HG02571 (cell line): ENCODE data around the gene BSND.

ENCODE experiments used
- ATAC-seq: cut with Tn5 transposase; IDR thresholded peaks from one replicate; pipeline ENCODE4 v1.9.1; 2021; ENCODE audit warnings: mild to moderate bottlenecking, moderate library complexity; ENCODE audit not compliant: unreplicated experiment

BSND gene

DNA sequence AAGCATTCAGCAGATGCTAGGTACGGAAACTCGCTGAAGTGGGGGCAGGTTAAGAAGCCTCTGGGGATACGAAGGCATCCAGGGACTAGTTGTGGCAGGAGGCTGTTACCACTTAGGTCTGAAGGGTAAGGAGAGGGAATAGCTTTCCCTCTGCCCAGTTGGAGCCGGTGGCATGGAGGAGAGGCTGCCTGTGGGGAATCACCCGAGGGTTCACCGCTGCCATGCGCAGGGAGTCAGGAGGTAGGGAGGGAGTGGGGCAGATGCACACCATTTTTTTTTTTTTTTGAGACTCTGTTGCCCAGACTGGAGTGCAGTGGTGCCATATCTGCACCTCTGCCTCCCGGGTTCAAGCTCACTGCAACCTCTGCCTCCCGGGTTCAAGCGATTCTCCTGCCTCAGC, 46.7 kb downstream of the BSND start:
- no peak for ATAC-seq

DNA sequence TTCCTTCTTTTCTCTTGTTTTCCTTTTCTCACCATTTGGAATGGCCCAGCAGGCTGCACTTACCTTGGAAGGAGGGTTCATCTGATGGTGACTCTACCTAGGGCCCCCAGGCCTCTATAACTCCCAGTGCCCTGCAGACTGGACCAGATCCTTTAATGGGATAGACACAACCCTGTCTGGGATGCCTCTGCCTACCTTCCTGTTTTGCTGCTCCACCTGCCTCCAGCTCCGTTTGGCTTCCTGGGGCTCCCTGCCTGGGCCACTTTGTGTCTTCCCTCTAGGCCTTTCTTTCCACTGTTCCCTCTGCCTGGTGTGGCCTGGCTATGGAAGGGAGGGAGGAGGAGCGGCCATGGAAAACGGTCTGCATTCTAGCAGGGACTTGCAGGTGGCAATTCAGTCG, 48.1 kb downstream of the BSND start:
- no peak for ATAC-seq

DNA sequence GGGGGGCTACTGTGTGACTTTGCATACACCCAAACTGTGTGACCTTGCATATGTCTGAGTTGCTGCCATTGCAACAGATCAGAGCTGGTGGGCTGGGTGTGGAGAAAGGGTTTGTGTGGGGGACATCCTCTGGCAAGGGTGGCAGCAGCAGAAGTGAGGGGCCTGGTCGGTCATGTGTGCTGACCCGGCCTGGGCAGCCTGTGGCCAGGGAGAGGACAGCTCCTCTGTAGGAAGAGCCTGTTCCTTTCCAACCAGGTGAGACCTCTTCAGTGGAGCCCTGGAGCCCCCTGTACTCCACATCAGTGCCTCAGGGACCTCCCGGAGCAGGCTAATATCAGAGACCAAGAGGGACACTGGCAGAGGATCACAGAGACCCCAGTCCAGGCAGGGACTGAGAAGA, 48.9 kb downstream of the BSND start:
- no peak for ATAC-seq

DNA sequence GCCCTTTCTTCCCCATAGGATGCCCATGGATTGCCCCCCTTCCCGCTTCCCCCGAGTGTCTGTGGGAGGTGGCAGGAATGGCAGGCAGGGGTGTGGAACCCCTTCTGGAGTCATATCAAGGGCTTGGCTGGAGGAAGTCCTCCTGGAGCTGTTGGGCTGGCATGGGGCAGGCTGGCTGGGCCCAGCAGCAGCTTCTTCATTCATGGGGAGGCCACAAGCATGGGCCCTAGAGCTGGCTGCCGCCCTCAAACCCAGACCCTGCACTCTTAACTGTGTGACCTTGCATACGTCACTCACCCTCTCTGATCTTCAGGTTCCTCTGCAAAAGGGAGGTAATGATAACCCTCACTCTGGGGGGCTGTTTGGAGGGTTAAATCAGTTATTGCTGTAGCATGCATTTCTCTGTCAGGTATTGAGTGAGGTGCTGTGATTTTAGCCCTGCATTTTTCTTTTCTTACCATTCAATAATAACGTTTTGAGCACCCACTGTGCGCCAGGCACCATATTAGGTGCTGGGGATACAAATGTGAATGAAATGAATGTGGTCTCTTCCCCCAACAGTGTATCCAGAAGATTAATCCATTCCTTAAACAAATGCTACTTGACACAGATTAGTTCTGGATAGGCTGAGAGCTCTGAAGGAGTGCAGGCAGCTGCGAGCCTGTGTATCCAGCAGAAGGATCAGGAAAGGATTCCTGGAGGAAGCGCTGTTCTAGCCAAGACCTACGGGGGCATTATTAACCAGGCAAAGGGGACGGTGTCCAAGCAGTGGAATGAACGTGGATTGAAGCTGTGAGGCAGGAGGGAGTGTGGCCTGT, 49.9 kb downstream of the BSND start:
- ATAC-seq: no peak

DNA sequence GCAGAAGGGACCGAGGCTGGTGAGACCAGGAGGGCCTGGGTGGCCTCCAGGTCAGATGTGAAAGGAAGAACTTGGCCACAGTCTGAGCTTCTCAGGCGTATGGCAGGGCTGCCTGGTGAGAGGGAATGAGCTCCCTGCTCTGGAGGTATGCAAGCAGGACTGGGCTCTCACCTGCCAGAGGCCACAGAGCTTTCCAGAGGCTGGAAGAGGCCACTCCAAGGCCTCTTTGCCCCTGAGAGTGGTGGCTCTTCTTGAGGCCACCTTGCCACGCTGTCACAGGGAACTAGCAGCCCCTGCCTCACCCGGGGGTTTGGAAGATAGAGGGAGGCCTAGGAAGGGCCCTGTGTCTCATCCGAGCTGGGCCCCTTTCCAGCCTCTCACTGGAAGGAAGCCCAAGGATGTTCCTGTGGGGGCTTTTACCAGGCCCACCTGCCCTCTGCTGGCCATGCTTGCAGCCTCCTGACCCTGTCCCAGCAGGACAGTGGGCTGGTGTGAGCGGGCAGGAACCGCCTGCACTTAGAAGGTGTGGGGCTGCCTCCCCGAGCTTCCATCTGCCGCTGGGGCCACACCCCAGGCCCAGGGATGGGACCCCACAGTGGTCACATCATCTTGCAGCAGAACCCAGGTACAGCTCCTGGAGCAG, 50.7 kb downstream of the BSND start:
- ATAC-seq: no peak

DNA sequence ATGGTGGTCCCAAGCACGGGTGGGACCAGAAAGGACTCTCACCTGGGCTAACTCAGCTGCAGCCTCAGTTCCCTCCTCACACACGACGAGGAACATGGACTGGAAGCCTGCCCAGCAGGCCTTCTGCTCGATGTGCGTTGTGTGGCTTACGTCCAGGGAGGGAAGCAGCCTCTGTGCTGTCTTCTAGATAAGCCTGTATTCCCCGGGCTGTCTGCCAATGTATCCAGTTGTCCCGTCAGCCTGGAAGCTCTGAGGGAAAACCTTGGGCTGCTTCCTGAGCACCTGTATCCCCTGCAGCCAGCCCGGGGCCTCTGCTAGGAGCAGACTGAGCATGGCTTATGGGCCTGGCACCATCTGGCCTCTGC, 51.2 kb downstream of the BSND start:
- ATAC-seq: no peak

DNA sequence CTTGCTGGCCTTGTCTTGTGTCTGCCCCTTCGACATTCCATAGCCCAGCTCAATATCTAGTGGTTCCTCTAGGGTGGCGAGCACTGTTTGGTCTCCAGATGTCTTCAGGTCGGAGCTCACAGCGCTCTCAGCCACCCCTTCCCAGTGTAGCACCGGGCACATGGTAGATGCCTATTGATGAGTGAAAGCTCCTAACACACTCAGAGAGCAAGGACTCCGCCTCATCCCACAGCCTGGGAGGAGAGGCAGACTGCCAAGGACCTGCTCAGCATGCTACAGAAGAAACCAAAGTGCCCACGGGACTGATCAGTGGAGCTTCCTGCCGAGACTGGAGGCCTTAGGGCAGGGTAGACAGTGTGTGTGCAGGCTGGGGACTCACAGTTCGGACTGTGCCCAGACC, 51.5 kb downstream of the BSND start:
- no peak for ATAC-seq

DNA sequence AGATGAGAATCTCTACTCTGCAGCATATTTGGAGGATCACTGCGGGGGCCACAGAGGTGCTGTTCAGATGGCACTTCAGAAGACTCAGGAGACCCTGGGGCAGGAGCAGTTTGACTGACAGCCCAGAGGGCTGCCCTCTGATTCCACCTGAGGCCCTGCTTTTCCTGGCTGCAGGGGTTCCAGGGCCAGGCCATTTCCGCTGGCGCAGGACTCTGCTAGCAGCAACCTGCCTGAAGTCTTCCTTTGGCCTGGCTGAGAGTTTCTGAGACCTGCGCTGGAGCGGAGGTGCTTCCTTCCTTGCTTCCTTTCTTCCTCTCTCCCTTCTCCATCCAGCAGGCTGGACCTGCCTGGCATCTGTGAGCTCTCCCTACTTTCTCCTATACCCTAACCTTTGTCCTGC, 52.4 kb downstream of the BSND start:
- no peak for ATAC-seq

DNA sequence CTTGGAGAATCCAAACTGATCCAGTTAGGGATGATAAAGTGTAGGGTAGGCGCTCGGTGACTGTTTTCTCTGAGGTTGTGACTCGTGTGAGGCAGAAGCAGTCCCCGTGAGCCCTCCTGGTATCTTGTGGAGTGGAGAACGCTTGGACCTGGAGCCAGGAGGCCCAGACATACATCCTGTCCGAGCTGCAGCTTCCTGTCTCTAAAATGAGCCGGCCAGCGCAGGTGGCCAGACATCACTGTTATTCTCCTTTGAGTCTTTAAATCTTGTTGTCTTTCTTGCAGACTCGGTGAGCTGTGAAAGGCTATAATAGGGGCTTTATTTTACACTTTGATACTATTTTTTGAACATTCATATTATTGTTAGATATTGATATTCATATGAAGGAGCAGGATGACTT, 52.9 kb downstream of the BSND start:
- no peak for ATAC-seq

DNA sequence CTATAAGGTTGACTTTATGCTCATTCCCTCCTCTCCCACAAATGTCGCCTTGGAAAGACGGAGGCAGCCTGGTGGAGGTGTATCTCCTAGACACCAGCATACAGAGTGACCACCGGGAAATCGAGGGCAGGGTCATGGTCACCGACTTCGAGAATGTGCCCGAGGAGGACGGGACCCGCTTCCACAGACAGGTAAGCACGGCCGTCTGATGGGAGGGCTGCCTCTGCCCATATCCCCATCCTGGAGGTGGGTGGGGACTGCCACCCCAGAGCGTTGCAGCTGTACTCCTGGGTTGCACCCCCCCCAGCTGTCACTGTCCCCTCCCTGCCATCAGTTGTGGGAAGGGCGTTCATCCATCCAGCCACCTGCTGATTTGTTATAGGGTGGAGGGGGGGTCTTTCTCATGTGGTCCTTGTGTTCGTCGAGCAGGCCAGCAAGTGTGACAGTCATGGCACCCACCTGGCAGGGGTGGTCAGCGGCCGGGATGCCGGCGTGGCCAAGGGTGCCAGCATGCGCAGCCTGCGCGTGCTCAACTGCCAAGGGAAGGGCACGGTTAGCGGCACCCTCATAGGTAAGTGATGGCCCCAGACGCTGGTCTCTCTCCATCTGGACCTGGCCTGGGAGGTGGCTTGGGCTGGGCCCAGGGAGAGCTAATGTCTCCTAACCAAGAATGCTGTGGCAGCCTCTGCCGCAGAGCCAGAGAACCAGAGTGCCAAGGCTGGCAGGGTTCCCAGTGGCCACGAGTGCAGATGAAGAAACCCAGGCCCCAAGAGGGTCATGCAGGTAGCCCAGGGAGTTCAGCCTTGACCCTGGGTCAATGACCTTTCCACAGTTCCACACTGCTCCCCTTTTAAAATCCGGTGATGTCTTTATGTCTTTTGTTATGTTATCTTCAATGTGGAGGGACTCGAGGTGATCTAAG, 53.7 kb downstream of the BSND start:
- no peak for ATAC-seq

DNA sequence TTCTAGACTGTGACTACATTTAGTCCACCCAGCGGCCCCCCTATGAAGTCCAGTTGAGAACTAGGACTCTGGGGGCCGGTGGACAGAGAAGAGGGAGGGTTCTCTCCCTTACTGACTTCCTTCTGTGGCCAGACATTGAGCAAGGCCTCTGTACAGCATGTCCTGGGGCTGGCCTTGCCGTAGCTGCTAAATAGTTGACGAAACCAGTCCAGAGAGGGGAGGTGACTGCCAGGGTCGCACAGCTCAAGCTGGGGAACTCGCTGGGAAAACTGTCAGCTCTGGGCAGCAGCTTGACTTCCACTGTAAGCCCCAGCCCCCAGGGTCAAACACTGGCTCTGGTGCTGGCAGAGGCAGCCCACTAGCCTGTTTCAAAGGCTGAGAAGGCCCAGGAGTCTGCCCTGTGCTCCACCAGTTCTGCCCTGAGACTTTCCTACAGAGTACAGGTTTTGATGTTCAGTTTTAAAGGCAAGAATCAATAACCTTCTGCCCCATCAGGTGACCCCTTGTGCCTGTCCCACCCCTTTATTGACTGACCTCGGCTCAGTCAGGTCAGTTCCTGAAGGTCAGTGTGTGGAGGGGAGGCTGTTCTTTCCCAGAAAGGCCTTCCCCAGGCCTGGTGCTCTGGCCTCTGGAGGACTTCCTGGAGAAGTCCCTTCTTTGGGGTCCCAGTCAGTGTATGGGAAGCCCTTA, 54.7 kb downstream of the BSND start:
- ATAC-seq: no peak

DNA sequence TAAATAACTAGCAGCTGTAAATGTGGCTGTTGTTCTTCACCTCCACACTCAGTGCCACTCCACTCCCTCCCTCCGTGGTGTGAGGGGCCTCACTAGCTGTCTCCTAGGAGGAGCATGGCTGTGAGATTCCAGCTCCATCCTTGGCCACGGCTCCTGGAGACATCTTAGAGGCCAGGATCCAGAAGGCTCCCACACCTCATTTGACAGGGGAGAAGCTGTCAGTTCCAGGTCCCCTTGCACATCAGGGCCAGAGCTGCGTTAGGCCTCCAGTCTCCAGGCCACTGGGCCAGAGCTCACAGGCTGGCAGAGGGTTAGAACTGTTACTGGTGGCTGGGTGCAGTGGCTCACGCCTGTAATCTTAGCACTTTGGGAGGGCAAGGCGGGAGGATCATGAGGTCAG, 55.7 kb downstream of the BSND start:
- ATAC-seq: no peak

DNA sequence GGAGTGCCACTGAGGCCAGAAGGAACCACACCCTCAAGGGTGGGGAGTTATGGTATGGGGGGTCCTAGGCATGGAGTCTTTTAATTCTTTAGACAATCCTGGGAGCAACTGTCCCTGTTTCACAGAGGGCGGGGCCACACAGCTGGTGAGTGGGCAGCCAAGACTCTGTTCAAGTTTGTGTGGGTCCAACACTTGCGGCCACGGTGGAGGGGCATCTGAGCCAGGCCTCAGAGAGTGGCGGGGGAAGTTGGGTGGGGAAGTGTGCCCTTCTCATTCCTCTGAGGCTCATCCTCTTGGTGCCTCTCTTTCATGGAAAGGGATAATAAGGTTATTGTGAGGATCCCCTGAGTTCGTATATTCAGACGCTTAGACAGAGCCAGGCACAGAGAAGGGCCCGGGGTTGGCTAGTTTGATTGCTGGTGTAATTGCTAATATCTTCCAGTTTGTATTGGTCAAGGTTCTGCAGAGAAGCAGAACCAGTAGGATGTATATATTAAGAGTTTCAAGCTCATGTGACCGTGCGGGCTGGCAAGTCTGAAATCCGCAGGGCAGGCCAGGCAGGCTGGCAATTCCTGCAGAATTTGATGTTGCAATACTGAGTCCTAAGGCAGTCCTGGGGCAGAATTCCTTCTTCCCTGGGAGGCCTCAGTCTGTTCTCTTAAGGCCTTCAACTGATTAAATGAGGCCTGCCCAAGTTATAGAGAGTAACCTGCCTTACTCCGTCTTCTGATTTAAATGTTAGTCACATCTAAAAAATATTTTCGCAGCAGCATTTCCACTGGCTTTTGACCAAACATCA, 56.5 kb downstream of the BSND start:
- no peak for ATAC-seq

DNA sequence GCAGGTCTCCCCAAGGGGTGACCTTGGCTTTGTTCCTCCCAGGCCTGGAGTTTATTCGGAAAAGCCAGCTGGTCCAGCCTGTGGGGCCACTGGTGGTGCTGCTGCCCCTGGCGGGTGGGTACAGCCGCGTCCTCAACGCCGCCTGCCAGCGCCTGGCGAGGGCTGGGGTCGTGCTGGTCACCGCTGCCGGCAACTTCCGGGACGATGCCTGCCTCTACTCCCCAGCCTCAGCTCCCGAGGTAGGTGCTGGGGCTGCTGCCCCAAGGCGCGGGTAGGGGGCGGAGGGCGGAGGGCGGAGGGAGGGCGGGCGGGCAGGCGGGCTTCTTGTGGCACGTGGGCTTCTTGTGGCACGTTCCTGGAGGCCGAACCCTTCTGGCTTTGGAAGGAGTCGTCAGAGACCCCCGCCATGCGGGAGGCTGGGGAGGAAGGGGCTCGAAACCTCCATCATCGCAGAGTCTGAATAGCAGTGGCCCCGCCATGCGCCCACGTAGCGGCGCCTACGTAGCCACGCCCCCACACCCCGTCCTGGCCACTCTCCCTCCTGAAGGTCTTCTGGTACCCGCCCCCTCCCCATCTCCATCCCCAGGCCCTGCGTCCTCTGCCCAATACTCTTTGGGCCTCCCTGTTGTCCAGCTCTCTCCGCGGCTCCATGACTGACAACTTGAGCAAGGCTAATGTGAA, 57.4 kb downstream of the BSND start:
- no peak for ATAC-seq

DNA sequence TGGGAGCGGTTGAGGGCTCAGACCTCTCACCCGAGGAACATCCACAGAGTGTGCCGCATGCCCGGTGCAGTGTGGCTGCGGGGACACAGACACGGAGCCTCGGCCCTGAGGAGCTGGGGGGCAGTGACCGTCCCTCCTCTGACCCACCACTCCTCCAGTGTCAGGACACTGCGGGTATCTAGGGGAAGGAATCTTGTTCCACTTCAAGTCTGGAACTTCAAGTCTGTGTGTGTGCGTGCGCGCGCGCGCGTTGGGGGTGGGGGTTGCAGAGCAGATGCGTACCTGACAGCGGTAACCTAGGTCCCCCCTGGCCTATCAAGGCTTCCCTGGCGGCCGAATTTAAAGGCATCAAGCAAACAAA, 57.9 kb downstream of the BSND start:
- no peak for ATAC-seq

DNA sequence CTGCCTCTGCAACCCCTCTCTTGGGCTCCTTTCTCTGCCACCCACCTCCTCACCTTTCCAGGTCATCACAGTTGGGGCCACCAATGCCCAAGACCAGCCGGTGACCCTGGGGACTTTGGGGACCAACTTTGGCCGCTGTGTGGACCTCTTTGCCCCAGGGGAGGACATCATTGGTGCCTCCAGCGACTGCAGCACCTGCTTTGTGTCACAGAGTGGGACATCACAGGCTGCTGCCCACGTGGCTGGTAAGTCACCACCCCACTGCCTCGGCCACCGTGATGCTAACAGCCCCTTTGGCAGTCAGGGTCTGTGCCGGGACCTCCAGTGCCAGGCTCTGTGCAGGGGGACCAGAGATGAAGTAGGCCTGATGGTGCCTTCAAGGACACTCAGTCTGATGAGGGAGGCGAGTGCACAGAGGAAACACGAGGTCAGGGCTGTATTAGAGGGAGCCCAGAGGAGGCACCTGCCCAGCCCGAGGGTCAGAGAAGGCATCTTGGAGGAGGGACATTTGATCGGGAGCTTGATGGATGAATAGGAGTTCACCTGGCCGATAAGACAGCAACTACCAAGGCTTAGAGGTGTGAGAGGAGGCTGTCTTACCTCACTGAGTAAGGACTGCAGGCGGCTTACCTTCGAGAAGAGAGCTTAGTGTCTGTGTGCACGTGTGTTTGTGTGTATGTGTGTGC, 58.7 kb downstream of the BSND start:
- no peak for ATAC-seq

DNA sequence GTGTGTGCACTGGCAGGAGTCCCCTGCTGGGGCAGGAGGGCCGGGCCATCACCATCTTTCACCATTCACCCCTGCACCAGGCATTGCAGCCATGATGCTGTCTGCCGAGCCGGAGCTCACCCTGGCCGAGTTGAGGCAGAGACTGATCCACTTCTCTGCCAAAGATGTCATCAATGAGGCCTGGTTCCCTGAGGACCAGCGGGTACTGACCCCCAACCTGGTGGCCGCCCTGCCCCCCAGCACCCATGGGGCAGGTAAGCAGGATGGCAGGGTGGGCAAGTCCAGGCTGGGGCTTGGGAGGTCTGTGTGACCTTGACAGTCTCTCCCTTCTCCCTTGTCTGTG, 59.2 kb downstream of the BSND start:
- ATAC-seq: no peak

DNA sequence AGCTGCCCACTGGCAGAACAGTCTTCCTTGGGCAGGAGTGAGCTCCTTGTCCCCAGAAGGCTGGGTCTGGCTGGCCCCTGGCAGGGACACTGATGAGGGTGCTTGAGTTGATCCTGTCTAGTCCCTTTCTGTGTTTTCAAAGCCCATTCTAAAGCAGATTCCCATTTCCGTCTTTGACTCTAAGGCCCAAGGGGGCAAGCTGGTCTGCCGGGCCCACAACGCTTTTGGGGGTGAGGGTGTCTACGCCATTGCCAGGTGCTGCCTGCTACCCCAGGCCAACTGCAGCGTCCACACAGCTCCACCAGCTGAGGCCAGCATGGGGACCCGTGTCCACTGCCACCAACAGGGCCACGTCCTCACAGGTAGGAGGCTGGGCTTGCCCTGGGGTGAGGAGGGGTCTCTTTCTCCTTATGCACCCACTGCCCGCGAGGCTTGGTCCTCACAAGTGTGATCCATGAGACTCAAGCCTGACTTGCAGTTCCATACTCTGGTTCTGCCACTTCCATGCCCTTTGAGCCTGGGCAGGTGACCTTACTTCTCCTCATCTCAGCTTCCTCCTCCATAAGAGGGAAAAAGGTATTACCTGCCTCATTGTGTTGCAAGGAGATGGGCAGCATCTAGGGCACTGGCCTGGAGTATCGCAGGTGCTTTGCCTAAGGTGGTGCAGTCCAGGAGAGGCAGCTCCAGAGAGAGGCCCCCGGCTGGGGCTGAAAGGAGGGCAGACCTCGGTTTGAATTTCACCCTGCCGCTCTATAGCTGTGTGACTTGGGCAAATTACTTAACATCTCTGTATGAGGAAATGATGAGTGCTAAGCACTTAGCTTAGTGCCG, 60.8 kb downstream of the BSND start:
- ATAC-seq: no peak
